ENCODE results near the gene RPA1.
"Not testable (repeated sequence)": the region's sequence is repeated elsewhere in the genome, so short reads cannot be mapped to it uniquely, and the experiment has no call there.

The RPA1 gene

DNA sequence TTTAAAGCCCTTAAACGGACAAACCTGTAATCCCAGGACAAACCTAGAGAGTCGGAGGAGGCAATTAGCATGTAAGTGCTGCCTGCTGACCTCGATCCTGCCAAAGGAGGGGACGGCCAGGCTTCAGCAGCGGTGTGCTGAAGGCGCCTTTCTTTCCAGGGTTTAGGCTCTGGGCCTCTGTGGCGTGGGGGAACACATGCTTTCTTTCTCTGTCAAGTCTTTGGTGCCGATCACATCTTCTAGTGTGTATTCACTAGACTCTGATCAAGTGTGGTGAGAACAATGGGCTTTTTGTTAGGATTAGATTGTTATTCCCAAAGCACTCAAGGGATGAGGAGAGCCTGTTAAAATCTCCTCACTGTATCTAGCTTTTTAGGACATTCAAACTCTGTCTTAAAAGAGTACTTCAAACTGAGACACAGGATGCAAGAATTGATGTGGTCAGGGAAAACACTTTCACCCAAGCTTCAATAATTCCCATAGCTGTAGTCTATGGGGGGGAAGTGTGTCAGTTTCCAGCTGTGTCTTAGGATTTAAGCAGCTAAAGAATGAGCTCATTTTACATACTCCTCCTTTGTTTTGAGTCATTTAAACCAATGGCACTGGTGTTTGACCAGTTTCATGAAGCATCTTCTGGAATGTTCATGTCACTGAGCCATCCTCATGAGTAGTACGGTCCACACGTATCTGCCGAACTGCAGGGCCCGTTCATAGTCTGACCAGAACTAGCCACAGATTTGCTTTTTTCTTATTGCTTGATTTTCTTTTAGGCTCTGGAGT is 51.2 kb downstream of the RPA1 start:
- DNase-seq: no peak

DNA sequence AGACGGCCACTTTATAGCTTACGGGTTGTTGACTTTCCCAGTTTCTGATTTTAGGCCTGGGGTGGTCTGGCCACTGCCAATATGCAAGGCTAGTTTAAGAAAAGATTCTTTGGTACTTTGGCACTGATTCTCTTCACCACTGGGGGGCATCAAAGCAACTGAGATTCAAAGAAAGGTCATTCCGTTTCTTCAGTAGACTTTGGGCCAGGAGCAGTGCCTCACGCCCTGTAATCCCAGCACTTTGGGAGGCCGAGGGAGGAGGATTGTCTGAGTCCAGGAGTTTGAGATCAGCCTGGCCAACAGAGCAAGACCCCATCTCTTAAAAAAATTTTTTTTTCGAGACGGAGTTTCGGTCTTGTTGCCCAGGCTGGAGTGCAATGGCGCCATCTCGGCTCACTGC is 53.0 kb downstream of the RPA1 start:
- no peak for DNase-seq

DNA sequence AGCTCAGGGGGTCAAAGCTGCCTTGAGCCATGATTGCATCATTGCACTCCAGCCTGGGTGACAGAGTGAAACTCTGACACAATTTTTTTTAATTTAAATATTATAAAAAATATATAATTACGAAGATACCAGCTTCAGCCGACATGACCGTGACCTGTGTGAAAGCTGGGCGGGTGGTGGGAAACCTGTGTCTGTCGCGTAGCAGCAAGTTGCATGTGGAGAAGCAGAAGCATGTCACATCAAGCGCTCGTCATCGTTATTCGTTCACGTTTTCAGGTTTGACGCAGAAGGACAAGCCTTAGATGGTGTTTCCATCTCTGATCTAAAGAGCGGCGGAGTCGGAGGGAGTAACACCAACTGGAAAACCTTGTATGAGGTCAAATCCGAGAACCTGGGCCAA is 53.7 kb downstream of the RPA1 start:
- DNase-seq: no peak

DNA sequence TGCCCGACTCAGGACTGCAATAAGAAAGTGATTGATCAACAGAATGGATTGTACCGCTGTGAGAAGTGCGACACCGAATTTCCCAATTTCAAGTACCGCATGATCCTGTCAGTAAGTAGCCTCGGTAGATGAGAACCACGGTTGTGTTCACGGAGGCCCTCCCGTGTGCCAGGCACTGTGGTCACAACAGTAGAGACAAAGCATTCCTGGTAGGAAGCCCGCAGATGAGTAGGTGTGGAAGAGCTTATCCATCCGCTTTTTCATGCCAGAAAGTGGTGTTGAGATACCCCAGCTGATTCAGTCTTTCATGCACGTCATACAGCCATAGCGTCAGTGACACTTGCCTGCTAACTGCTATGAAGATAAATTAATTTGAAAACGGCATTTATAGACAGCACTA is 58.9 kb downstream of the RPA1 start:
- DNase-seq: no peak

- DNase-seq: no peak
Measured at GRCh38 chr17:1890758-1891450, 61.1 kb downstream of the RPA1 start.

DNA sequence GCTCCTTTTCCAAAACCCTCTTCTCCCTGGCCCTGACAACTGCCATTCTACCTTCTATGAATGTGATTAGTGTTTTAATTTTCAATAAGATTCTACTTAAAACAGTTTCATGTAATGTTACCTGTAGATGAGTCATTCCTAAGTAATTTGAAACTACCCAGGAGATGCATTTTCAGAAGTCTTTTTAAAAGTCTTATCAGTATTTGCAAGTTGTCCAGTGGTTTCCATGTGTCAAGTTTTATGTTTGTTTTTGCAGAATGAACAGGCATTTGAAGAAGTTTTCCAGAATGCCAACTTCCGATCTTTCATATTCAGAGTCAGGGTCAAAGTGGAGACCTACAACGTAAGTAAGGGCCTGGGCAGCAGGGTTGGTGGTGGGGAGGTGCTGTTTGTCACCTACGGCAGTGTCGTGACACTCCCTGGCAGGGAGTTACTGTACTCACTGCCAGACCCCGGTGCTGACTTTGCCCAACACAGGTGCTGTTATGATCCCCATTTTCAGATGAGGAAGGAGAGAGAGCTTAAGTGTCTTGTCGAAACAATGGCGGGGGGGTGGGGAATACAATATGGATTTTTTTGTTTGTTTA is 65.0 kb downstream of the RPA1 start:
- no peak for DNase-seq

- not testable (repeated sequence) for DNase-seq
Measured at GRCh38 chr17:1895479-1895878, 65.7 kb downstream of the RPA1 start.

- no peak for DNase-seq
Measured at GRCh38 chr17:1896243-1897104, 66.7 kb downstream of the RPA1 start.

DNA sequence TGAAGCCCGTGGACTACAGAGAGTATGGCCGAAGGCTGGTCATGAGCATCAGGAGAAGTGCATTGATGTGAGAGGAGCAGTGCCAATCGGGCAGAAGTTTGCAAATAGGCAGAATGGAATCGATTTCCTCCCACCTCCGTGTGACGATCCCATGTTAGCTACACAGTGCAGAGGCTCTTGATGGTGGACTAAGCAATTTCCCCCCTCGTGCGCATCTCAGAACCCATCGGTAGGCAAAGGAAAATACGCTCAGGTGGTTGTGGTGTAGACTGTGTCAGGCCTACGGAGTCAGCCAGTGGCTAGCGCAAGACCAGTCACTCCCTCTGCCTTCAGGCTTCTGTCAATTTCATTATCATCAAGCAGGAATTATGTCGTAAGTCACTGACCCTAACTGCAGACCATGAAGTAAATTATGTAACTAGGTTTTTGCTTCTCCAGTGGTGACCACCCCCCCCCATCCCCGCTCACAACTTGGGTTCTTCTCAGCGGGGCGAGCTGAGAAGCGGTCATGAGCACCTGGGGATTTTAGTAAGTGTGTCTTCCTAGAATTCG is 67.4 kb downstream of the RPA1 start:
- no peak for DNase-seq

DNA sequence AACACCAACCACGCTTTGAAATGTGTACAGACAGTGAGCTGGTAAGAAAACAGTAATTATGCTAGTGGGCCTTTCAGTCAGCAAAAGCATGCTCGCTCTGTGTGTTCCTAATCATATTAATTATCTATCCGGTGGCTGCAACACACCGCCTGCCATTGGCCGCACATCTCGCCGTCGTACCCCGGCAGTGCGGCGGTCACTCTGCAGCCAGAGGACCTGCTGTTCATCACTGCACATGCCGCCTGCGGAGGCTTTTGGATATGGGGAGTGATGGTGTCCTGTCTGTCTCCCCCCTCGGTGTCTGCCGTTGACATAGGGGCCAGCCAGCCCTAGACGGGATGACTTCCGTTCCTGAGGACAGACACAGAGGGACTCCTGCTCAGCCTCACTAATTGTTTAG is 68.5 kb downstream of the RPA1 start:
- DNase-seq: no peak

DNA sequence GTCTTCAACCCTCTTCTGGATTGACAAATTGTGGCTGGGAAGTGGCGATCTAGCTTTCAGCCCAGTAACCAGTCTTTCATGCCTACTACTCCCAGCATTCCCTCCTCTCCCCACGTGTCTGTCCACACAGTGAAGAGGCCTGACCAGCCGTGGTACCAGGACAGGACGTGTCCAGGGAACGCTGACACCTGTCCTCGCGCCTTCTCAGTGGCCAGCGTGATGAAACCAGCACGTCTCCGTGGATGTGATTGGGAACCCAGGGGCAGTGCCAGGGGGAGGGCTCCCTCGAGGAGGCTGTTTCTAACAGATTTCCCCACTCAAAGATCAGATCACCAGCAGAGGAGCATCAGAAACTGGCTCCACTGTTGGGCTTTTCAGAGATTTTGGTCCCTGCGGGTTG is 69.1 kb downstream of the RPA1 start:
- no peak for DNase-seq

DNA sequence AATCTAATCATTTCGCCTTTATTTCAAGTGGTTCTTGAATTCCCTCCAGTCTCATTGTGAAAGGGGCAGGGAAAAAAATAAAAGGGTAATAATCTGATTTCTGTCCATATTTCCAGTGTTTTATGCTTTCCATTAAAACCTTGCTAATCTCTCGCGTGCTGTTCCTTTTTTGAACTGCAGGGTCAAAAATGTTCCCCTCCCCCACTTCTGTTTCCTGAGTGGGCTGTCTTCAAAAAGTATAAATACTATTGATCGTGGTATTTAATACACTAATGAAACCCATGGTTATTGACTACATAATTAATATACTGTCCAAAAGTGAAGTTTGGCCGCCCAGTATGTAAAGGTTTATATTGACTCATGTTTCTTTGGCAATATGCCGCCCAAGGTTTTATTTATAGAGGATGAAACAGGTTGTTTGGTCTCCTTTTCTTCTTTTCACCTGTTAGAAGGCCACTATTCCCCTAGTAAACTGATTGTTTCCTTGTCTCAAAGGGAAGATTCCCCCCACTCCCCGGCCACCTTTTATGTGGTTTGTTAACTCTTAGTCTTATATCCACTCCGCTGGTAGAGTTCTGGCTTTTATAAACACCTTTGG is 69.7 kb downstream of the RPA1 start:
- DNase-seq: no peak

GRCh38 chr17:1904273-1905182 is 74.7 kb downstream of the RPA1 start:
- DNase-seq: no peak

DNA sequence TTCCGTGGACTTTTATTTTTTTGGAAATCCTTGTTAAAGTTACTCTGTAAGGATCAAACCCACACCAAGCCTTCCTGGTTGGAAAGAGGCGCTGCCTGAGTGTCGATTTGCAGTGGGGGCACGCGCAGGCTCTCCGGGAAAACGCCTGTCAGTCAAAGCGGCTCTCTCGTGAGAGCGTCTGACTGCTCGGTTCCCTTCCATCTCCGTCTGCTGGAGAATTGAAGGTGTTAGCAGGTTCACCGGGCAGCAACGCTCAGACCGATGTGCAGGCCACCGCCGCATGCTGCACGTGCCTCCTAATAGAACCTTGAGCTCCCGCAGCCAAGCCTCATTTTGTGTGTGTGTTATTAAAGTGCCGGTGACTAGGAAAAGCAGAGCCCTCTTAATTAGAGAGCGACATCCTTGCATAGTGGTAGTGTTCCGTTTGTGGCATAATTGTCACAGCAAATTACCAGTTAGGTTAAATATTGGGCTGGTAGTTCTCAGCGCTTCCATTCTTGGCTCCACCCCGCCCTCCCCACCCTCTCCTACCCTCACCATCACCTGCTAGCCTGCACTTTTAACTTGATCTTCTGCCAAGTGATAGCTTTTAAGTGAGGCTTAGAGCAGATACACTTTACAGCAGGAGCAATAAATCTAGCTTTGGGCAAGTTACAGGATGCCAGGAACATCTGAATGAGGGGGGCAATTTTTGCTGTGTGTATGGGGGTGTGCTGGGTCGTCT is 75.5 kb downstream of the RPA1 start:
- no peak for DNase-seq

GRCh38 chr17:1906662-1907101 is 76.9 kb downstream of the RPA1 start:
- no peak for DNase-seq

DNA sequence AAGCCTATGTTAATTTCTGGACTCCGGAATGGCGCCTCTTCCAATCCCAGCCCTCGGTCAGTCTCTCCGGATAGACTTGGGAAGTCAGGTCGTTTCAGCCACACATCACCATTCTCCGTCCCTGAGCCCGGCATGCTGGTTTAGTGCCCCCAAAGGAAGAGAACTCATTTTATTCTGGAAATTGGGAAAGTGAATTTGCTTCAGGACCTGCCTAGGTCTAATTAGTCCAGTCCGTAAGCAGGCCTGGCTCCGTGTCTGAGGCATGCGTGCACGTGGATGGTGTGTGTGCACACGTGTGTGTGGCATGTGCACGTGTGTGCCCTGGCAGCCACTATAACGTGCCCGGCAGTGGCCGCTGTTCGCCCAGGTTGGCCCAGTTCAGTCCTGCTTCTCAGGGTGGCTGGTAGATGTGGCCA is 77.4 kb downstream of the RPA1 start:
- no peak for DNase-seq

GRCh38 chr17:1907909-1908698 is 78.3 kb downstream of the RPA1 start:
- no peak for DNase-seq

GRCh38 chr17:1908699-1909309 is 79.0 kb downstream of the RPA1 start:
- DNase-seq: peak; percentile 78

DNA sequence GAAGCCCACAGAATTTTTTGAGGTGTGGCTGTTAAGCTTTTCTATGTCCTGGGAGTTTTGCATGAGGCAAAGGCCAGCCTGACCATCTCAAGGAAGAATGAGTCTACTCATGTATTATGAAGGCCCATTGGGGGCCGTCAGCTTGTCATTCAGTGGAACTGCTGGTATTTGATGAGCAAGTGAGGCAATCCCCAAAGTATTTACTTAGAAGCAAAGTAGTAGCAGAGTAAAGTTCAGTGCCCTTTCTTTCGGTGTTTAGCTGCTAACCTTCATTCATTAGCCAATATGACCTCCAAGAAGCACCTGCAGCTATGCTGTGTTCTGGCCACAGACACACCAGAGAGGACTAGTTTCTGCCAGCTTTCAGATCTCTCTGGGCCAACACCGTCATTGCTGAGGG is 80.2 kb downstream of the RPA1 start:
- DNase-seq: no peak
